Measurements from ENCODE around the gene ADAP1.
A peak's percentile ranks its signal among the peaks of the same experiment; 100 is the strongest.
"Not testable (repeated sequence)": the region's sequence is repeated elsewhere in the genome, so short reads cannot be mapped to it uniquely, and the experiment has no call there.

ADAP1 gene, protein sequence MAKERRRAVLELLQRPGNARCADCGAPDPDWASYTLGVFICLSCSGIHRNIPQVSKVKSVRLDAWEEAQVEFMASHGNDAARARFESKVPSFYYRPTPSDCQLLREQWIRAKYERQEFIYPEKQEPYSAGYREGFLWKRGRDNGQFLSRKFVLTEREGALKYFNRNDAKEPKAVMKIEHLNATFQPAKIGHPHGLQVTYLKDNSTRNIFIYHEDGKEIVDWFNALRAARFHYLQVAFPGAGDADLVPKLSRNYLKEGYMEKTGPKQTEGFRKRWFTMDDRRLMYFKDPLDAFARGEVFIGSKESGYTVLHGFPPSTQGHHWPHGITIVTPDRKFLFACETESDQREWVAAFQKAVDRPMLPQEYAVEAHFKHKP

DNA sequence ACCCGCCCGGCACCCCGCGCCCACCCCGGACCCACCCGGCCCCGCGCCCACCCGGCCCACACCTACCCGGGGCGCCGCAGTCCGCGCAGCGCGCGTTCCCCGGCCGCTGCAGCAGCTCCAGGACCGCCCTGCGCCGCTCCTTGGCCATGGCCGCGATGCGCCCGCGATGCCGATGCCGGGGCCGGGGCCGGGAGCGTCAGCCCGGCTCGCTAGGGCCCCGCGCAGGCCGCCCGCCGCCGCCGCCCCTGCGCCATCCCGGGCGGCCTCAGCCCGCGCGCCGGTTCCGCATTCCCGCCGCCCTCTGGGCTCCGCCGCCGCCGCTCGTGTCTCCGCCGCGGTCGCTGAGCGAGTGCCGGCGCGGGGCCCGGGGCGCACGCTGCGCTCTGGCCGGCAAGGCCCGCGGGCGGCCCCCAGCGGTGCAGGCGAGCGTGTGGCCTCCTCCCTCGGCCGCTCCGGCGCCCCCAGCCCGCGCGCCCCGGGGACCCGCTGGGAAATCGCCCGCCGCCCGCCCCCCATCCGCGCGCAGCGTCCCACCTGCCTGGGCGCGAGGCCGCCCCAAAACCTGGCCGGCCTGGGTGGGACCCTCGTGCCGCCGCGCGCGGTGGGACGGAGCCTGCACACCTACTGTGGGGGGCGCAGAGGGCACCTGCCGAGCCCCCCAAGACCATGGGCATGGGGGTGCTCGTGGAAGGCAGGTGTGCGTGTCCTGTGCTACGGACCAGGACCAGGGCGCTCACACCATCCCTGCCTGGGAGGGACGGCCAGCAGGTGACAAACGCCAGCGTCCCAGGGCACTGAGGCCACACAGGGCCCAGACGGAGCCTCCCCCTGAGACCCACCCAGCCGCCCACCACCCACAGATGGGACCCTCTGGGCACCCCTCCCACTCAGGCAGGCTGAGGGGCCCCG, at the start of gene ADAP1:
ADAP1 (minus strand) TSS at position 351 of the 909 bp plus-strand sequence; CDS start at position 148, 203 bp downstream.
- no peak for DNase-seq

DNA sequence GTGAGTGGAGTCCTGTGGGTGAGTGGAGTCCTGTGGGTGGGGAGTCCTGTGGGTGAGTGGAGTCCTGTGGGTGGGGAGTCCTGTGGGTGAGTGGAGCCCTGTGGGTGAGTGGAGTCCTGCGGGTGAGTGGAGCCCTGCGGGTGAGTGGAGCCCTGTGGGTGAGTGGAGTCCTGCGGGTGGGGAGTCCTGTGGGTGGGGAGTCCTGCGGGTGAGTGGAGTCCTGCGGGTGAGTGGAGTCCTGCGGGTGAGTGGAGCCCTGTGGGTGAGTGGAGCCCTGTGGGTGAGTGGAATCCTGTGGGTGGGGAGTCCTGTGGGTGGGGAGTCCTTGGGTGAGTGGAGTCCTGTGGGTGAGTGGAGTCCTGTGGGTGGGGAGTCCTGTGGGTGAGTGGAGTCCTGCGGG, 48.0 kb upstream of the ADAP1 start:
- DNase-seq = not testable (repeated sequence)

DNA sequence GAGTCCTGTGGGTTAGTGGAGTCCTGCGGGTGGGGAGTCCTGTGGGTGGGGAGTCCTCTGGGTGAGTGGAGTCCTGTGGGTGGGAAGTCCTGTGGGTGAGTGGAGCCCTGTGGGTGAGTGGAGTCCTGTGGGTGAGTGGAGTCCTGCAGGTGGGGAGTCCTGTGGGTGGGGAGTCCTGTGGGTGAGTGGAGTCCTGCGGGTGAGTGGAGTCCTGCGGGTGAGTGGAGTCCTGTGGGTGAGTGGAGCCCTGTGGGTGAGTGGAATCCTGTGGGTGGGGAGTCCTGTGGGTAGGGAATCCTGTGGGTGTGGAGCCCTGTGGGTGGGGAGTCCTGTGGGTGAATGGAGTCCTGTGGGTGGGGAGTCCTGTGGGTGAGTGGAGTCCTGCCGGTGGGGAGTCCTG, 47.5 kb upstream of the ADAP1 start:
- DNase-seq = not testable (repeated sequence)

DNA sequence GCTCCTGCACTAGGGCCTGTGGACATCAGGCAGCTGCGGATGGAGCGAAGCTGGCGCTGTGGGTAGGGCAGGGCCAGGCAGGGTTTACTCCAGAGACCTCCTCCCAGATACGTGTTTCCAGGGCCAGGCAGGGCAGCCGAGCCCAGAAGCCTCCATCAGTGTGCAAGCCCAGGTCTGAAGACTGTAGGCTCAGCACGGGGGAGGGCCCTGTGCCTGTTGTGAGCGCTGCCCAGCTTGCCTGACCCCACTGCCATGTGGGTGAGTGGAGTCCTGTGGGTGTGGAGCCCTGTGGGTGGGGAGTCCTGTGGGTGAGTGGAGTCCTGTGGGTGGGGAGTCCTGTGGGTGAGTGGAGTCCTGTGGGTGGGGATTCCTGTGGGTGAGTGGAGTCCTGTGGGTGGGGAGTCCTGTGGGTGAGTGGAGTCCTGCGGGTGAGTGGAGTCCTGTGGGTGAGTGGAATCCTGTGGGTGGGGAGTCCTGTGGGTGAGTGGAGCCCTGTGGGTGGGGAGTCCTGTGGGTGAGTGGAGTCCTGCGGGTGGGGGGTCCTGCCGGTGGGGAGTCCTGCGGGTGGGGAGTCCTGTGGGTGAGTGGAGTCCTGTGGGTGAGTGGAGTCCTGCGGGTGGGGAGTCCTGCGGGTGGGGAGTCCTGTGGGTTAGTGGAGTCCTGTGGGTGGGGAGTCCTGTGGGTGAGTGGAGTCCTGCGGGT, 46.7 kb upstream of the ADAP1 start:
- DNase-seq = not testable (repeated sequence)

DNA sequence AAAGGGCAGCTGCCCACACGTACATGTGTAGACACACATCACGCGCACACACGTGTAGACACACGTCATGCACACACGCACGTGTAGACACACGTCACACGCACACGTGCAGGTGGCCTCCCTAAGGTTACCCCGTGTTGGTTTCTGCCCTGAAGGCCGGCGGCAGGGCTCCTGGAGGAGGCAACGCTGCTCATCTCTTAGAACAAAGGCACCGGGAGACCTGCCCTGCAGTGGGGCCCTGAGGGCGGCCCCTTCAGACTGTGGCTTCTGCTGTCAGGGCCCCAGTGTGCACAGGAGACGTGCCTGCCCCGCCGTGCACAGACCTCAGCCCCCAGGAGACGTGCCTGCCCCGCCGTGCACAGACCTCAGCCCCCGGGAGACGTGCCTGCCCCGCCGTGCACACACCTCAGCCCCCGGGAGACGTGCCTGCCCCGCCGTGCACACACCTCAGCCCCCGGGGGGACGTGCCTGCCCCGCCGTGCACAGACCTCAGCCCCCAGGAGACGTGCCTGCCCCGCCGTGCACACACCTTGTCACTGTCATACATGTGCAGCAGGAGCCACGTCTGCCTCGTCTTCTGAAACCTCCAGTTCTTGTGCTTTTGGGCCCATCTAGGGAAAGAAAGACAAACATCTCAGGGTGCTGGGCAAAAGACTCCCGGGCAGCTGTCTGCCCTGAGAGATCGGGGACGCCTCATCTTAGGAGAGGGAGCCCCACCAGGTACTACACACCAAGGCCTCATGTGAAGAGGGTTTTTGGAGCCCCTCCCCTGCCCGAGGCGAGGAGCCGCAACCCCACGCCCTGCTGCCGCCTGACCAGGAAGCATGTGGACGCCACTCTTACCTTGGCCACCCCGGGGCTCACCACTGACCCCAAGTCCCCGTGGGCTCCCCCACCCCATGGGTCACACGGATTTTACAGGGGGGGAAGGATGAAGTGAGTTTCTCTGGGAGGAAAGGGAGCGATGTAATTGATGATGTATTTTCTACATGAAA, 45.8 kb upstream of the ADAP1 start:
- no peak for DNase-seq

DNA sequence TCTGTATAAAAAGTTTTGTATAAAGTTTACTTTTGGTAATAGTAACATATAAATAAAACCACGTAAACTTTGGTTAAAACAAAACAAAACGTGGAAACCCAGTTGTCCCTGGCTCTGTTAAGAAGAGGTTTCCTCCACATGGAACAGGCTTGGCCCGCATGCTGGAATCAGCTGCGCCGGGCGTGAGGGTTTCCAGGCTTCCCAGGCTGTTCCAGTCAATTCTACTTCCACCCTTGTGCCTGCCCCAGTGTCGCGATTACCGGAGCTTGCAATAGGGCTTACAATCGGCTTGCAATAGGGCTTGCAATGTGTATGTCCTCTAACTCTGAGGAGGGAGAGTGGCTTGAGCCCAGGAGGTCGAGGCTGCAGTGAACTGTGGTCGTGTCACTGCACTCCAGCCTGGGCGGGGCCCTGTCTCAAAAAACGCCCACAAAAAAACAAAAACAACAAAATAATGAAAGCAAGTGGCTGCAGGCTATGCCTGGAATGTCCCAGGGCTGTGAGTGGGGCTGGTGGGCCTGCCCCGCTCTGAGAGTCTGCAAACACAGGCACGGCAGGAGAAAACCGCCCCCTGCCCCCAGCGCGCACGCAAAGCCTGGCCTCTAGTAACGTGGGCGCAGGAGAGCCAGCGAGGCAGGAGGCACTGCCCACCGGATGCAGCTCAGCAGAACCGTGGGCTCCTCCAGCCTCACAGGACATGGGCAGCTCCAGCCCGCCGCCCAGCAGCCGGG, 44.8 kb upstream of the ADAP1 start:
- DNase-seq = no peak

DNA sequence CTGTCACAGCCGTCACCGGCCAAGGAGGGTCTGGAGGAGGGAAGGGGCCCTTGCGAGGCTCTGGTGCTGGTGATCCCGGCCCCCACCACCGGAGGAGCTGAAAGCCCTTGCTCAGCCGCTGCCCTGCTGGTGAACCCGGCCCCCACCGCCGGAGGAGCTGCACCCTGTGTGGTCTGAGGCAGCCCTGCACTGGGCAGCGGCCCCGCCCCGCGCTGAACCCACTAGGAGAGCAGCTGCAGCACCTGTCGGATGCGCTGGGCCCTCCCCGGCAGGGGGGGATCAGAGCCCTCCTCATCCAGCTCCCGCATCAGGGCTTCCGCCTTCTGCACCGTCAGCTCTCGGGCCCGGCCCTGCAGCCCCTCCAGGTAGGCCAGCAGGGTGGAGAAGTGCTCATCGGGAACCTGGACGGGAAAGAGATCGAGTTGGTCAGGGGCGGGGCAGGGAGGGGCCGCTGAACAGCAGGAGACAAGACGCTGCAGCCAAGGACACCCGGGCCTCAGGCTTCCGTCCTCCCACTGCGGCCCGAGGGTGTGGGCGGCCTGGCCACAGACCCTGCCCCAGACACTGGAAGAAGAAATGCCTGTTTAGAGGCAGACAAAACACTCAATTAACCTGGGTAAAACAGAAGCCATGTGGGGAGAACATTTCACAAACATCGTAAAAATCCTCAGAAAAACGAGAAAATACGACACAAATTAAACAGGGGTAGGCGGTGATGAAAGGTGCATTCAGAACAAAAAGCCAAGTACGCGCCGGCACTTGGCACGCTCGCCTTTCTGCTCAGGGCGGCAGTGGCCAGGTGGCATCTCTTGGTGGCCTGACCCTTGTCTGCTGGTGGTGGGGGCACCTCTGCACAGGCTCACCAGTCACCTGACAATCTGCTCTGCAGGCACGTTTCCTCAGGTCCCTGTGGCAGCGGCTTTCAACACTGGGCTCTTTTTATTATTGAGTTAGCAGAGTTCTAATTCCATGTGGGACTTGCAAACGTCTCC, 43.2 kb upstream of the ADAP1 start:
- DNase-seq = peak; percentile 33

DNA sequence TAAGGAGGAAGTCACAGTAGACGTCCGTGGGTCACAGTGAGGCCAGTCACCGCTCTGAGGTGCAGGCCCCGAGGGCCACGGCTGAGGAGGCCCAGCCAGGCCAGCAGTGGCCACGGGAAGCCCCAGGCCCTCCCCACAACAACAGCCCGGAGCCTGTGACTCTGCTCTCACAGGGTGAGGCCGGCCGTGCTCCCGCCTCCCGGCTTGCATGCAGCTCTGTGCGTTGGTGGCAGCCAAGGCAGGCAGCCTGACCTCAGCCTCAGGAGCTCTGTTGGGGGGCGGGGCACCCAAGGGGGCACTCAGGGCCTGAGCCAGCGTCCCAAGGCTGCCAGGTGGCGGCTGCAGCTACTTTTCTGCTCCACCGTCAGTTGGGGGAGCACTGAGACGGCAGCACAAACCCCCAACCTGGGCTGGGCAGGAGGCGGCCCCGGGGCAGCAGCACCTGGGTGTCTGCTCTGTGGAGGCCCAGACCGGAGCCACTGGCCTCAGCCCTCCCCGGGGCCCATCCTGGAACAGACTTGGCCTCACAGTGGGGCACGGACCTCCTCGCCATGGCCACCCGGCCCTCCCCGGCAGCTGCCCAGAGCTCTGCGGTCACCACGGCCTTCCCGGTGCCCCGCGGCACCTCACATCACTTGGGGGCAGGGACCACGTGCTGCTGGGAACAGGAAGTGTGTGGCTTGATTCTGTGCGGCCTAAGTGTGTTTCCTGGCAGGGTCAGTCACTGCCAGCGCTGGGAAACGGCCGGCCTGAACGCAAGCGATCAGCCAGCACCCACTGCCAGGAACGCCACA, 41.8 kb upstream of the ADAP1 start:
- no peak for DNase-seq

DNA sequence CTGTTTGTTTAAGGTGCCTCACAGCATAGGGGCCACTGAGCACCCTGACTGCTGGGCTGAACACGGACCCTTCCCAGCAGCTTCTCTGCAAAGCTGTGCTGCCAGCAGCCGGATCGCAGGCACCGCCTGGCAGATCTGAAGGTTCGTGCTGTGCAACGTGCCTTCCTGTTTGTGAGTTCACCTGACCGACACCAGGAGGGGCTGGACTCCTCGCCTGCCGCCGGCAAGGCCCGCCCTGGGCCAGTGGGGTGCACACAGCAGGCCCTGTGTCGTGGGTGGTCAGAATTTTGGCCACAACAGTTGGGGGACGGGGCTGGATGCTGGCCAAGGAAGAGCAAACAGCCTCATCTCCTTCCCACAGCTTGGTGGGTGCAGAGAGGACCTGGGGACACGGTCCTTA, 41.1 kb upstream of the ADAP1 start:
- DNase-seq = no peak

DNA sequence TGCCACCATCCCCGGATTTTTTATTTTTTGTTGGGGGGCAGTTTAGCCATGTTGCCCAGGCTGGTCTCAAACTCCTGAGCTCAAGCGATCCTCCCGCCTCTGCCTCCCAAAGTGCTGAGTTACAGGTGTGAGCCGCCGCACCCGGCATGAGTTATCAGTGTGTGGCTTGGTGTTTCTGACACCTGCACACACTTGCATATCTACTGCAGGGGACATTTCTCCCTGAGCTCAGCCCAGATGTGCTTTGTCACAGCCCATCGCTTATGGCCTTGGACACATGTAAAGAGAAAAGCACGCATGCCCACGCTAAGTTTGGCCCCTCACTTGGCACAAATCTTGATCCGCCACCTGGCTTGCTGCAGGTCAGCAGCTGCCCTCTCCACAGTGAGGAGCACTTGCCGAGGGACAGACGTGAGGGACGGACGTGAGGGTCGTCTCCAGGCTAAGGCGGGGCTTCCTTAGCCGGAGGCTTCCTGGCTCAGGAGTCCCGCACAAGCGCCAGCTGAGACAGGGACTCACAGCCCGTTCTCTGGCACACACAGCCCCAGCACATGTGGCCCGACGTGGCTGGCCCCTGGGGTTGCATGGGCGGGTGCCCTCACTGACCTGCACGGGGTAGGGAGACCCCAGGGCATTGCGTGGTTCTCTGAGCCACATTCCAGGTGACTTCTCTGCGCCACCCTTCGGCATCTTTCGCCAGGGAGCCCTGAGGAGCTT, 40.3 kb upstream of the ADAP1 start:
- no peak for DNase-seq

DNA sequence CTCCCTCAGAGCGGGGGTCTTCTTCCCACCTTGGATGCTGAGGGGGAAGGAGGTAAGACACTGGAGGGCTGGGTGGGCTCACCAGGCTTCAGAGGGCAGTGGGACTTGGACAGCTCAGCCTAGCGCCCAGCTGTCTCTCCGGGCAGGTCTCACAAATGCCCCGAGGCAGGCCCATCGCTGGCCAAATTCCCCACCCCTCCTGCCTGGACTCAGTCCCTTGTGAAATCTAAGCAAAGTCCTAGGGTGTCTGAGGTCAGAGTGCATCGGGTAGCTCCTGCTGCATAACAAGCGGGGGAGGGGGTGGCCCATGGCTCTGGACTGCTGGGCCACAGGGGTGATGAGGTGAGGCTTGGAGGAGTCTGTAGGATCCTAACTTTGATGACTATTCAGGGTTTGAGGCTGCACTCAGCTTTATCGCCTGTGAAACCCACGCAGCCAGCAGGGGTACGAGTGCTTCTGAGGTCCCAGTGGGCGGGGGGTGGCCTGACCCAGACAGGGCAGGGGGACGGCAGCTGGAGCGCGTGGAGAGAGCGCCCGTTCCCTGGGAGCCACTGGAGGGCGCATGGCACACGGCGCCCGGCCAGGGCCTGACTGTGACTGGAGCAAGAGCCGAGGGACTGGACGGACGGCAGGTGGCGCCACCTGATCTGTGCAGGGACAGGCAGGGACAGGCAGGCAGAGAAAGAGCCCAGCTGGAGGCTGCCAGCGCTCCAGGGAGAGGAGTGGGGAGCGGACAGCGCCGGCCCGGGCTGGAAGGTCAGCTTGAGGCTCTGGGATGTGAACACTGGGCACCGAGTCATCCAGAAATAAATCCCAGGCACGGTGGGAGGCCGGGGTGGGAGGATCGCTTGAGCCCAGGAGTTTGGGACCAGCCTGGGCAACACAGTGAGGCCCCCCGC, 38.5 kb upstream of the ADAP1 start:
- peak; percentile 42 for DNase-seq

DNA sequence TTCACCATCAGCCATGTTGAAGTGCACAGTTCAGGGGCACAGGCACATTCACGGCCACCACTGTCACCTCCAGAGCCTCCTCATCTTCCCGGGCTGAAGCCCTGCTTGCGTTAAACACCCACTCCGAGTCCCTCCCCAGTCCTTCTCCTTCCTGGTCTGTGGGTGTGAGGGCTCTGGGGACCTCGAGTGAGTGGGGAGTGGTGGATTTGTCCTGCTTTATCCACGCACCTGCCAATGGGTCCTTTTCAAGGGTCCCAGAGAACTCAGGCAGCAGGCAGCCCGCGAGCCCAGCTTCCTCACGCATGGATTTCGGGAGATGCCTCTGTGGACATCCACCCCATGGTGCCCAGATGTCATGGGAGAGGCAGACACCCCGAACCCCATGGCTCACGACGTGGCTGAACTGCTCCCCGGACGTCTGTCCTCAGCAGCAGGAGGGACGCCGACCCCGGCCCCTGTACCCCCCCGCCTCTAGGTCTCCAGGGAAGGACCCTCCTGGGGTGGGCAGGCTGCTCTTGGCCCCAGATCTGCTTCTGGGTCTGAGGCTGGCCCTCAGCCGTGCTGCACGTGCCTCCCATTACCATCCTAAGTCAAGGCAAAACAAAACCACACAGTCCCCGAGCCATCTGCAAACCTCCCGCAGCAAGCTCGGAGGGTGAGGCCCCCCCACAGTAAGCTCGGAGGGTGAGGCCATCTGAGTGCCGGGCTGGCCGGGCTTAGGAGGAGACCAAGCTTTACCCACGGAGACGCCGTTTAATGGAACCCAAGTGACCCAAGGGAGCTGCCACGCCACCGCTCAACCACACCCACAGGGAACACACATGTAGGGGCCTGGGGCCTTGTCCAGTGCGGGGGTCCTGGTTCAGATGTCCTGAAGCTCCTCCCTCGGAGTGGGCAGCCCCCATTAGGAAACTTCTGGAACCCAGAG, 37.5 kb upstream of the ADAP1 start:
- no peak for DNase-seq

DNA sequence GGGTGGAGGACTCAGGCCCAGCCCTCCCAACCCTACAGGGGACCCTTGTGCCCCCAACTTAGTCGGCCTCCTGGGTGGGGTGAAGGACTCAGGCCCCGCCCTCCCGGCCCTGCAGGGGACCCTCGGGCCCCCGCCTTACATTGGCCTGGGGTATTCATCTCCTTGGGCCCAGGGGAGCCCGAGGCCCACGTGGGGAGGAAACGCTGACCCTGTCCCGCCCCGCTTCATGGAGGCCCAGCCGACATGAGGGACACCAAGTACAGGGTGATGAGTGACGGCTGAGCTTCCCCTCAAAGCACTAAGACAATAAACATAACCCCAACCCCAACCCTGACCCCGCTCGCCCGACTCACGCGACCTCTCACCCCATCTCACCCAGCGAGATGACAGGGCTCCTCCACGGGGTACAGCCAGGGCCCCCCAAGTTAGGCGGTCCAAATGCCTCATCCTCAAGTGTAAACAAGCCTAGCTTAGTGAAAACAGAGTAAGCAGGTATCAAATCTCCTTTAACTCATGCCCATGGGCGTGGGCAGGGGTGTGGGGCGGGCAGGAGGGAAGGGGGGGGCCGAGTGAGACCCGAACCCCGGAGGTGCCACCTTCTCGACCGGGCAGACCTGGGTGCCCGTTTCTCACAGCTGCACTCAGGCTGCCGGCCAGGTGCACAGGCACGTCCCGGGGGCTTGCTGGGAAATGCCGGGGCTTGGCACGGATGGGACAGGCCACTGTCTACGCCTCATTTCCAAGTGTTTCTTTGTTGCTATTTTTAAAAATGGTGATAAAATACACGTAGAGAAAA, 36.7 kb upstream of the ADAP1 start:
- DNase-seq = no peak

DNA sequence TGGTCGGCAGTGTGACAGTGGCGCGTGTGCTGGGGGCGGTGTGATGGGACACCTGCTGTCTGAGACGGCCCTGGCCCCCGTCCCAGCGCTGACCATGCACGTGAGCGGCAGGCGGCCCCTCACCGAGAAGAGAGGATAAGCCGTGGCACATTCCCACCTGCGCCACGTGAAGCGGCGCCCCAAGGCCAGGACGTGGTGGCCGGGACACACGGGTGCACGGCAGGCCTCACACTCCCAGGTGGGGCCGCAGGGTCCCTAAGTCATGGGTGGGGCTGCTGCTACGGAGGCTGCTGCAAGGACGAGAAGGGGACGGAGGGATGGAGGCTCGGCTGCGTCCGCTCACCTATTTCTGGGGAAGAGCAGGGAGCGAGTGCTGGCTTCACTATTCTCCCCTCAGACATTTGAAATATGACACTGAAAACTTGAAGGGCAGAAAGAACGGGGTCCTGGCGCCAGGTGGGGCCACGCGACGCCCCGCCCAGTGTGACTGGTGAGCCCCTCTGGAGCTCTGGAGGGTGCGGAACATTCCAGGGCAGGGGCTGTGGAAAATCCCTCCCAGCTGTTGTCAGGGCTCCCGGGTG, 36.0 kb upstream of the ADAP1 start:
- no peak for DNase-seq

DNA sequence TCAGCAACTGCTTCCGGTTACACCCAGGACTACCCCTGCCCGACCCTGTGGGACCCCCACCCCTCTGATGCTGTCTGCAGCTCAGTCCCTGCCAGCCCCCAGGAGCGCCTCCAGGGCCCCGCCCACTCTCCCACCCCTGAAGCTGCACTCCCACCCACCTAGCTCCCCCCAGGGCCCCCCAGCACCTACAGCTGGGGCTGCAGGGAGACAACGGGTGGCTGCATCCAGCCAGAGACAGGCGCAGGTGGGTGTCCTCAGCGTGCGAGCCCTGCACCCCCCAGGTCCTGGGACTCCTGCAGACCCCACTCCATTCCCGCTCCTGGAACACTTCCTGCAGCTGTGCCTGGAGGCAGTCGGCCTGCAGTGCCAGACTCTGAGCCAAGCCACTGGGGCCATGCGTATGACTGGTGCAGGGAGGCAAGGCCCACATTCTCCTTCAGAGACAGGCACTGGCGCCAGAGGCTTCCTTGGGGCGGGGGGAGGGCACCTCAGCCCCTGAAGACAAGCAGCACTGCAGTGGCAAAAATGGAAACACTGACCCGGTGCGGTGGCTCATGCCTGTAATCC, 34.6 kb upstream of the ADAP1 start:
- no peak for DNase-seq
